ENCODE results near the gene HDAC4.
A peak's percentile ranks its signal among the peaks of the same experiment; 100 is the strongest.

The HDAC4 gene

DNA sequence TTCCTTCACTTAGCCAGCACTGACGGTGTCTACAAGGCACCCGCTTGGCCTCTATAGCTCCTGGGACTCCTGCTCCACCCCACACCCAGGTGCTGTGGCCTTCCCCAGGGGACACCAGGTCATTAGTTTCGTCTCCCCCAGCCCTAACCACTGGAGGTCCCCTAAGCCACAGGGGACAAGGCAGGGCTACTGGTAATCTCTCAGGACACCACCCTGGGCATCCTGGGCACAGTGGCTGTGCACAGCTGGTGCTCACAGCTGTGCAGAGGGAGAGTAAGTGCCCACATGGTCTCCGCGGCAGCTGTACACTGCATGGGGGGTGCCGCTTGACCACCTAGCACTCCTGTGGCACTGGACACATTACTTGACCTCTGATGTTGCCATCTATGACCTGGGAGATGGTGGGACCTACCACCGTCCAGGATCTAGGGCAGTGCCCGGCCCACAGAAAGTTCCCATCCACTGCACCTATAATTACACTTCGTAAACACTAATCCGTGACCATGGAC lies 134.0 kb downstream of the HDAC4 start:
- no peak for DNase-seq (ENCODE audit: low read depth)

DNA sequence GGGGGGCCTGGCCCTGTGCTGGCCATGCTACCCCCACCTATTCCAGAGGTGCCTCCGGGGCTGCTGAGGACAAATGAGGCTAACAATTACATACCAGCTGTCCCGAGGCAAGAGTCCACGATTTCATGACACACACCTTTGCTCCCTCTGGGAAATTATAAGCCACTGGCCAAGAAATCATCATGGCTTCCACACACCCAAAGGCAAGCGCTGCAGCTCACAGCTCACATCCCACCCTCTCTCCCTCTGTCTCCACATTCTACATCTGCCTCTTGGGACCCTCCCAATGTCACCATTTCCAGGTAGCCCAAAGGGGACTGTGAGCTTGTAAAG lies 134.4 kb downstream of the HDAC4 start:
- no peak for DNase-seq (ENCODE audit: low read depth)

DNA sequence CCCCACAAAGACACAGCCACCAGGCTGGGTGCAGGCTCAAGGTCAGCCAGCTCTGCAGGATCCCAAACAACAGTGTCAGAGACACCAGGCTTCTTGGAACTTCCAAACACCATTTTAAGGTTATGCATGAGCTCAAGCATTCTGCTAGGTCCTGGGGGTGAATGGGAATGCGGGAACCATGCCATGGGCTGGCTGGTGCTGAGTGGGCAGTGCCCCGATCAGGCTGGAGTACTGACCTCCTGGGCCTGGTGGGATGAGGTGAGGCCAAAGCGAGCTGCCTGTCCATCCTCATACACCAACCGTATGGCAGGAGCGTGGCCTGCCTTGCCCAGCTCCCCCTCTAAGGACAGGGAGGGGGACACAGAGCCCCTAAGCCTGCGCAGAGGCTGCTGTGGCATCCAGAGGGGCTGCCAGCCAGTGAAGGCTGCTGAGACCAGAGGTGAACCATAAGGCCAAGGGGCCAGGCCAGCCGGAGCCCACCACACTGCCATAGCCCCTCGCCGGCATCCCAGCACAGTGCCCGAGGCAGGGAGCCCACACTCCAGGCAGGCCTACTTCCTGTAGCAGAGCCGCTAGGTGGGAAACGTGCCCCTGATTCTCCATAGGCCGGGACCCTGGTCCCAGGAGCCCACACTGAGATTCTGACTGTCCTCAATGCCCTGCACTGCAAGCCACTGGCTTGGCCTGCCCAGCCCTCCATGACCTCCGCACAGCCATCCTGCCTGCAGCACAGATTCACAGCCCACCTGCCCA lies 135.0 kb downstream of the HDAC4 start:
- DNase-seq (ENCODE audit: low read depth): no peak

DNA sequence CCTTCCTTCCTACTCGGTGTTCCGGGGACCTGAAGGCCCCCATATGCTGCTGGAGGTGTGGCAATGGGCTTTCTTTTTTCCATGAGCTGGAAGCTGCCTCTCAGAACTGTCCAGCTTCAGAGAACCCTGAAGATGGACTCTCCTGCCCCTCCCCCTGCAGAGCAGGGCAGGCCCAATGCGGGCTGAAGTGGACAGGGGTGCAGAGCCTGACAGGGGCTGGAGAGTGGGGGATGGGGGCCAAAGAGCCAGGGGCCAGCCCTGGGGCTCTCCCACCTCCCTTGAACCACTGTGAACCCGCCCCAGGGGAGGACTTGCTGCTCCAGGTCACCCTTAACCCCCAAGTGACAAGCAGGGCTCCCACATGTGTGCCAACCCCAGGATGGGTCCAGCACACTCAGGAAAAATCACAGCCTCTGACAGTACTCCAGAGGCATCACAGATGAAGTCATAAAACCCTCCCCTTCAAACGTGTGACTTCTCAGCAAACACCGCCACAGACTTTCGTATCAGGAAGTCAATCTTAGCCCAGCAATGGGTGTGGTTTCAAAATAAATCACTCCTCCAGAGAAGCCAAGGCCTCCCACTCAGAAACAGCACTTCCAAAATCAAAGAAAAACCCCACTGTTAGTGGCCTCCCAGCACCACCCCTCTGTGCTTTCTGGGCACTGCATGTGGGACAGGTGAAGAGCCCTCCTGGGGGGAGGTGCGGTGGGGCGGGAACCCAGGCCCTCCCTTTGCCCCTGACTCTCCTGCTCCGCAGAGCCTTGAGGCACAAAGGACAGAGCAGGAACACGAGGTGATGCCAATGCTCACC lies 135.8 kb downstream of the HDAC4 start:
- DNase-seq (ENCODE audit: low read depth): peak; percentile 43

DNA sequence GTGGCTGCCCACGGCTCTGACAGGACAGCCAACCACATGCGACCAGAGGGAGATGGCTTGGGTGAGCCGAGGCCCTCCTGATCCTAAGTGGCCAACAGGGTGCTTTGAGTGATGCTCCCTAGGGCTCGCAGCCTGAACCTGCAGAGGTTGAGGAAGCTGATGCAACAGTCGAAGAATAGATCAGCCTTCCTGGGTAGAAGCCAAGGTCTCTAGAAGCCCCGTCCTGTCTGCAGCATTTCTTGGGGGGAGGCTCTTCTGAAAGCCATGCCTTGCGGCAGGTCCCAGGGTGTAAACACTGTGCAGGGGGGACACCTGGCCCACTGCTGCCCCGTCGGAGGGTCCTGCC lies 136.4 kb downstream of the HDAC4 start:
- no peak for DNase-seq (ENCODE audit: low read depth)

DNA sequence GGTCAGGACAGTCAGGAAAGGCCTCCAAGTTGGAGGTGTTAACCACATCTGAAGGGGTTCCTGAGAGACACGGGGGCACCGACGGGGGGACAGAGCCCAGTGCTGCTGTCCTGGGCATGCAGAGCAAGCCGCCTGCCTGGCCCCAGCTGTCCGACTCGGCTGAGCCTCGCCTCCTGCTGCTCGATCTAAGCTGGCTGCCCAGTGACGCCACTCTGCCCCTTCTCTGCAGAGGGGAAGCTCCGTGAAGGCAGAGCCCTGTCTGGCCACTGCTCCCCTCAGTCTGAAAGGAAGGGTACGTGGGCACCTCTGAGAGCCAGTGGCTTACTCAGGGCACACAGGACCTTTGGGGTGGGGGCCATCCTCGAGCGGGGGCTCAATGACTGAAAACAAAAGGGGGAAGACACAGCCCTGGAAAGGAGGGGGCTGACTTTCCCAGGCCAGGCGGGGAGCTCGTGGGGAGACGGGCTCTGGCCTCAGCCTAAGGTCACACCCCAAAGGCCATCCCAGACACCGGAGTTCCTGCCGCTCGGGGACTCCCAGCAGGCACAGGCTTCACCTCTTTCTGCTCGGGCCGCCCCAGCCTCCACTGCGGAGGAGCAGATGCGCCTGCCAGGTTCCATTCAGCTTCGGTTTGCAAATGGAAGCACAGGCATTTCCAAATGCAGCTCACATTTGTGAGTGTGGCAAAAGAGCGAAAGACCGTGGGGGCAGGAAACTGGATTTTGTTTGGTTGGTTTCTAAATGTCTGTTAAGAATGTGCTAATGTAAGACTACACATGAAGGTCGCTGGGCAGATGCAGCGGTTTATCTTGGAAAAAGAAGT lies 136.9 kb downstream of the HDAC4 start:
- no peak for DNase-seq (ENCODE audit: low read depth)

DNA sequence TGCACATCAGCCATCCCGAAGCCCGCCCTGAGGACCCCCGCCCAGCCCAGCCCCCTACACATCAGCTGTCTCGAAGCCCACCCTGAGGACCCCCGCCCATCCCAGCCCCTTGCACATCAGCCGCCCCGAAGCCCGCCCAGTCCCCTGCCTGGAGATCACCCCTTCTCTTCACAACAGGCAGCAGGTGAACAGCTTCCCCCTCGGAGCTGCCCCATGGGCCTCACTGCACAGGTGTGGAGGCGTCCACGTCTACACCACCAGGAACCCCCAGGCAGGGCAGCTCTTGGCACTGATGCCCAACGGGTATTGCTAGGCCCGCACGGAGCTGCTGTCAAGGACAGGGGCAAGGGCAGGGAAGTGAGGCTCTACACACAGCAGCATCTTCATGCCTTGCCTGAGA lies 137.6 kb downstream of the HDAC4 start:
- DNase-seq (ENCODE audit: low read depth): no peak

DNA sequence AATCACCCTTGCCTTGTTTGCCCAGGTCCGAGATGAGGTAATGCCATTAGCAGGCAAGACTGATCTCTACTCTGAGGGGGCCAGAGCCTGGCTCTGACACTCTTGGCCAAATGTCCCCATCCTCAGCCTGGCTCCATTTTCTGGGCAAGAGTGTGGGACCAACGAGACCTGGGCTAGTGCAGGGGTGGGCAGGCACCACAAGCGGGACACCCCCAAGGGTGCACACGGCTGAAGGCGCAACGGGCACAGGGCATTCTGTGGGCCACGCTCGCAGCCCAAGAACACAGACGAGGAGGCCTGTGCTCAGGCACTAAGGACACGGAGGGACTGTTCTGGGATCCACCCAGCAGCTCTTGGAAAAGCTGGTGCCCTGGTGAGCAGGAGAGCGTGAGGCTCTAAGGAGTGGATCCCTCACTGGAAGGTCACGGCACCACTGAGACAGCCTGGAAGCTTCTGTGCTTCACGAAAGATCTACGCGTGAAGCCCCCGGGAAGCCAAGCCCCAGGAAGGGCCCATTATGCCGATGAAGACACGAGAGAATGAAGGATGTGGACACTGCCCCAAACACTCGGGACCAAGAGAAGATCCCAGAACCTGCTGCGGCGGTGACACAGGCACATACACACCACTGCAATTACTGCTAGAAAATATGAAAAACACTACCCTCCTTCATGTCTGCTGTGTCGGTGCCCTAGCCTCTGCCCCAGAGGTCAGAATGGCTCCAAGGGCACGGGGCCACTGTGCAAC lies 138.2 kb downstream of the HDAC4 start:
- no peak for DNase-seq (ENCODE audit: low read depth)

DNA sequence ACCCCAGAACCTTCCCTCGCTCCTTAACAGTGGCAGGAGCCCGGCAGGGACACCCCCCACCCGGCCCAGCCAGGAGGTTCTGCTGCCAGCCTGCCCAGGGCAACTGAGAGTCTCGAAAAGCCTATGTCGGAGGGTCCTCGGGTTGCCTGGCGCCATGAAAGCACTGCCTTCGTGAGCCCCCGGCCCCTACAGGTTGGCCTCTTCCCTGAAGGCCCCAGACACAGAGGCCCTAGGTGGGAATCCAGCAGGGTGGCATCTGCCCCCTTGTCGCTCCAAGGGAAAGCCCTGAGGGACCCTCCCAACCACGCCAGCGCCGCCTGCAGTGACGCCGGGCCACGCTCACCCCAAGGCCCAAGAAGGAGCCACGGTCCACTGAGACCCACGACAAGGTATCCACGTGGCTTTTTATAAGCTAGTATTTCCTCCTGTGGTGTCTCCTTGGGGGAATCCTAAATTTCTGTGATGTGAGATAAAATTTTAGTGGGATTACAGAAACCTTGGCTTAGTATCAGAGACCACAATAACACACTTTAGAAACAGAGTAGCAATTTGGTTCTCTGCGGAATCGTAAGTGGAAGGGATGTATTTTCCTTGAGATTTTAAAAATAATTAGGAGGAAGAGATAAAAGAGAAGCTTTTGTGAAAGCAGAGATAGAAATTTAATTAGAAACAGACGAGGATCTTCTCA lies 138.9 kb downstream of the HDAC4 start:
- no peak for DNase-seq (ENCODE audit: low read depth)

DNA sequence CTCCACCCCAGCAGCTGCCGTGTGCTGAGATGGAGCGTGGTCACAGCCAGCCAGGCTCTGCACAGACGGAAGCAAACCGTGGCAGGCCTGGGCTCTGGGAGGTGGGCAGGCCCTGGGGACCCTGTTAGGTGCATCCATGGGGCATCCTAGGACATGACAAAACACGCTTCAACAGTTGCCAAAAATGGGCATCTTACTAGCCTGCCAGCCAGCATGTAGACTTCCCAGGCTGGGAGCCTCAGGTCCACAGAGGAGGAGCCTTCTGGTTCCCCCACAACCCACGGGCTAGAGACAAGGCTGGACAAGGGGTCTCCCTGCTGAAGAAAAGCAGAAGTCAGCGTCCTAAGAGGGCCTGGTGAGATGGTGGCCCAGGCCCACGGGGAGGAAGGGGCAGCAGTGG lies 139.5 kb downstream of the HDAC4 start:
- no peak for DNase-seq (ENCODE audit: low read depth)

DNA sequence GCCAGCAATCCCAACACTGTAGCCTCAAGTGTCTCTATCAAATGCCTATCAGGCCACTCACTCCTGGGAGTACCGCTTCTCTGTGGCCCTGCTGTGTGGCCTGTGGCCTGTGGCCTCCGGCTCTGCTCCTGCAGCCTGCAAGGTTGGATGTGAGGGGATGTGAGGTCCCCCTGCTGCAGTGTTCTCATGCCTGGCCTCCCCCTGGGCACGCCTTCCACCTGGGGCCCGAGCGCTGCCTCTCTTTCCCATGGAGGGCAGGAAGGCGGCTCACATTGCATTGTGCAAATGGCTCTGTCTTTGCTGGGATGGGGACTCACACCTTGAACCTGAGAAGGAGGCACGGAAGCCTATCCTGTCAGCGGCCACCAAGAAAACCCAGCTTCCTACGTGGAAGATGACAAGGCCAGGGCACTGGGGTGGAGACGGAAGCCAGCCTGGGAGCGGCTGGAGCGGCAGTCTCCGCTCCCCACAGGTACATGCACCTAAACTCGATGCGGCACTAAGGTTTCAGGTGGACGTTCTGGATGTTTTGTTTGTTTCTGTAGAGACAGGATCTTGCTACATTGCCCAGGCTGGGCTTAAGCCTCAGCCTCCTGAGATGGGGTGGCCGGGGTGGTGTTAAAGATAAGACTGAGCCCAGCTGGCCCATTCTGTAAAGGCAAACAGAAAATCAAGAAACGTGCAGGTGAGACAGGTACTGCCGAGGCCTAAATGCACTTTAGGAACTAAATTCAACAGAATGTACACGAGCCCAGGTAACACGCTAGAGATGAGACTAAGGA lies 140.1 kb downstream of the HDAC4 start:
- DNase-seq (ENCODE audit: low read depth): no peak

DNA sequence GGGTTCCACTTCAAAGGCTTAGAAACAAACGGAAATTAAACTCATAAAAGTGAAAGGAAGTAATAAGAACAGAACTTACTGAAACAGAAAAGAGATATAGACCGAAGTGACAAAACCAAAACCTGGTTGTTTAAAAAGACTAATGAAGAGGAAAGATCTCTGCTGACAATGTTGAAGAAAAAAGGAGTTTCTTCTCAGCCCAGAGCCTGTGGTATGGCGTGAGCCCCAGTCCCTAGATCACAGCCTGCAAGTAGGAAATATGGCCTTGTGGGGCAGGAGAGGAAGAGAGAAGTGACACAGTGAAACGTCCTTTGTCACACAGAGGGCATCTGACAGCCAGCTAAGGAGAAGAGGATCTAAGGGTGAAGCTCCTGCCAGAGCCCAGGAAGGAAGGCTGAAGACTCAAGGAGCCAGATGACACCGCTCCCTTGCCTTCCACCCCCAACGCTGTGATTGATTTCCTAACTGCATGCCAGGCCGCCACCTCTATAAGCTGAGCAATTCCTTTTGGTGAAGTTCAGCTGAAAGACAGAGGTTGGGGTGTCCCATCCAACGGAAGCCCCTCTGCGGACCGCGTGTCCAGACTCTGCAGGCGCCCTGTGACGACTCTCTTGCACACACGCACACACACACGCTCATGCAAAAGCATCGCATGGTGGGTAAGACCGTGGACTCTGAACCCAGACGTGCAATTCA lies 141.1 kb downstream of the HDAC4 start:
- no peak for DNase-seq (ENCODE audit: low read depth)

DNA sequence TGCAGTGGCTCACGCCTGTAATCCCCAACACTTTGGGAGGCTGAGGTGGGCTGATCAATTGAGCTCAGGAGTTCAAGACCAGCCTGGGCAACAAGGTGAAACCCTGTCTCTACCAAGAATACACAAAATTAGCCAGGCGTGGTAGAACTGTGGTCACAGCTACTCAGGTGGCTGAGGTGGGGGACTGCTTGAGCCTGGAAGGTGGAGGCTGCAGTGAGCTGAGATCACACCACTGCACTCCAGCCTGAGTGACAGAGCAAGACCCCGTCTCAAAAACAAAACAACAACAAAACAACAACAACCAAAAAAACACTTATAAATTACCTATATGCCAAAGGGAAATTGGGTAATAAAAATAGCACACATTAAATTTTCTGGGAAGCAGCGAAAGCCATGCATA lies 141.6 kb downstream of the HDAC4 start:
- no peak for DNase-seq (ENCODE audit: low read depth)

DNA sequence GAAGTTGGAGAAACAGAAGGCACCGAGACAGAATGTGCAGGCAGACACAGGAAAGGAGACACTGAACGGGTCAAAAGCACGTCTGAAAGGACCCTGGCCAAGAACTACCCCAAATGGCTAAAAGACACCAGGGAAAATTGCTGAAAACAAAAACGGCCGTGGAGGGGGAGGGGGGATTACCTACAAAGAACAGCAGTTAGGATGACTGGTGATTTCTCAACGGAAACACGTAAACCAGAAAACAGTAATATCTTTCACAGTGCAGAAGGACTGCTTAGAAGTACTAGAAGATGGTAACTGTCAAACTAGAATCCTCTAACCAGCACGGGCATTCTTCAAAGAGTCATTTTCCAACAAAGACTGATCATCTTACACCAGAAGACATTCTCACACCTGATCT lies 142.6 kb downstream of the HDAC4 start:
- no peak for DNase-seq (ENCODE audit: low read depth)

DNA sequence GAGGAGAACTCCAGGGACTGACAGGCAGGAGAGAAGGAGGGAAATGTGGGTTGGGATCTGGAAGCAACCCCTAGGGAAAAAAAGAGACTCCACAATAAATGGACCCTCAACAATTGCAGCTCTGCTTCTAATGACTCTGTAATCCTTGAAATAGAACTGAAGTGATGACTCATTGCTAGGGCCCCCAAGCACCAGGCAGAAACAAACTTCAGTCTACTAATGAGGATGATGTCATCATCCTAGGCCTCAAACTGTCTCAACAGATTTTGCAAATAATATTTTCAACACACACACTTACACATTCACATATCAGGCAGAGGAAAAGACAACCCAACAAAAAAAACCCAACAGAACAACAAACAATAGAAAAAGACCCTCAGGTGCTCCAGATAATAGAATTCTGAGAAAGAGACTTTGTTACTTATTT lies 143.3 kb downstream of the HDAC4 start:
- DNase-seq (ENCODE audit: low read depth): no peak

DNA sequence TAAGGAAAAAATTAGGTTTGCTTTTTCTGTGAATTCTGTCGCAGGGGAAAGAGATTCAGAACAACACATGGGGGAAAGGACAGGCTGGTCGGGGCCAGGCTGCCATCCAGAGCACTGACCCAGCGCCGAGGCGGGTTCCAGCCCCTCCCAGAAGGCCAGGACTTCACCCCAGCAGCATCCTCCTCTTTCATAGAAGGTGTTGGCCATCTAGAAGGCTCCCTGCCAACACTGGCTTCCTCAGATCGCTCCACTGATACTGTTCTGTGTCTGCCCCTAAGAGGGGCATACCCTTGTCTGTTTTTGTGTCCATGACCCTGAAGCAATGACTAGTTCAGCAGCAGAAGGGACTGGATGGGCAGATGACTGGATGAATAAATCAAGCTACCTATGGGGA lies 144.5 kb downstream of the HDAC4 start:
- DNase-seq (ENCODE audit: low read depth): no peak

DNA sequence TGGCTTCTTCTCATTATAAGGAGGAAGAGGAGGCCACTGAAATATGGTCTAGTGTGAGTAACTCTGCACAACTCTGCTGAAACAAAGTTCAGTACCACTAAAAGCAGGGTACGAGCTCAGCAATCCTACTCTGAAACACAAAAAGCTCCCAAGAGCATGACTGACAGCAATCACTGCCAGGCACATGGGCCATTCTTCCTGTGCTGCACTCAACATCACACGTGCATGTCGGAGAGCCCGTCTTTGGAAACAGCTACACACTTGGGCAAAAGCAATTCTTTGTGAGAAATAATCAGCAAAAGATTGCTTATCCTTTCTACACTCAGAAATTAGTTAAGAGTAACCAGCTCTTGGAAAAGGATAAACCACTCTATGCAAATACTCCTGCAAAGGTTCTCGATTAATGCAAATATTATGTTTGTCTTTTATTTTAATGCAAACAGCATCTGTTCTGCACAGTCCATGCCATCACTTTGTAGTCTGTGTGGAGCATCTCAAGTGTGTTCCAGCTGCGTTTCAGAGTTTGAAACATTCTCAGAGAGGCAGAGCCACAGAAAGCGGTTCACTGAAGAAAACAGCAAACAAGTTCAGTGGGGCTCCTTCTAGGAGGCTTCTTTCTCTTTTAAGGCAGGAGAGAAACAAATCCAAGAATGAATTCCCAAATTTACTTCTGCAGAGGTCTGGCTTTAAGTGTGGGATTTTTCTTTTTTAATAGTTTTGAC lies 145.0 kb downstream of the HDAC4 start:
- DNase-seq (ENCODE audit: low read depth): no peak

DNA sequence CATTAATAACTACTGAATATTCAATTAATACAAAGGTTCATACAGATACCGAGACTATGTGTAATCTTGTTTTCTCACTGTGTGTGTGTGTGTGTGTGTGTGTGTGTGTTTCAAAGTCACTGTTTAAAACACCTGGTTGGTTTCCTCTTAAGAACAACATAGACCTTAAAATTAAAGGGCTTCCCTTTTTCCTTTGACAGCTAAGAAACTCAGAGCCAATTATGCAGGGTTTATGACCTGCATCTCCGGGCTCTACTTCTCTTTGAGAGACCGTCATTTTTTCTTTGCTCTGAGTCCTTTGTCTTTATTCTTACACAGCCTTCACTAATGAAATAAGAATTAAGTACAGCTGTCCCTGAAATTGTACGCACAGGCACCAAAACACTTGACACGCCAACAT lies 145.6 kb downstream of the HDAC4 start:
- no peak for DNase-seq (ENCODE audit: low read depth)

DNA sequence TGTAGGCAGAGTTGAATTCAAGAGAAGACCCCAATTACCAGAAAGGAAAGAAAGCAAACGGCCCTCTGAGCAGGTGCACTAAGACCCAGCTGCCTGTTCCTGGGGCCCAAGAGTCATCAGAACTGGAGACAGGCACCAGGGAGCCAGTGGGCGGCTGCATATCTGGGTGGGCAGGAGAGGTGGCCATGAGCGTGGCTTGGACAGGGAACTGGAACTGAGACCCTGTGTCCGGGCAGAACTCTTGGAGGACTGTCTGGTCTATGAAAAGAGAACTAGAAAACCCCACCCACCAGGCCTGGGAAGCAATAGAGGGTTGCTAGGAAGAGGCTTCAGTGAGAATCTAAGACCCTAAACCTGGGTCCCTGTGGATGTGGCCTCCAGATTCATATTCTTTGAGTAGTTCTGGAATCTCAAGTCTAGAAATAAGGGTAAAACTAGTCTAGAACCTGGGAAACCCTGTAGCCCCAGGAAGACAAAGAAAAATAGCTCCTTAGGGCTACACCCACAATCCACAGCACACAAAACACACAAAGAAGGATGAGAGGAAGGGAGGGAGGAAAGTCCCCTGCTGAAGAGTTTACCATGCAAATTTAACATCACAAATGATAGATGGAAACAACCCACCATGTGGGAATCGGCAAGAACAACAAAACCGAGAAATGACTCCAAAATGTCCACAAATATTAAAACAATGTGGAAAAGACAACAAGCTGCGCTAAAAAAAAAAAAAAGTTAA lies 147.0 kb downstream of the HDAC4 start:
- DNase-seq (ENCODE audit: low read depth): no peak

Measured in stimulated activated CD8-positive, alpha-beta memory T cell treated with anti-CD3 and anti-CD28 coated beads, Interleukin-12 subunit alpha, Interleukin-12 subunit beta, amount 100 ng/mL, for 4 hours (primary cell).